Measurements from ENCODE around the gene SIPA1L3.
A peak's percentile ranks its signal among the peaks of the same experiment; 100 is the strongest.
"Not testable (repeated sequence)": the region's sequence is repeated elsewhere in the genome, so short reads cannot be mapped to it uniquely, and the experiment has no call there.

The SIPA1L3 gene

GRCh38 chr19:37906869-37907734 is at the start of gene SIPA1L3:
Gene SIPA1L3, plus strand, starts transcription at chr19:37907208. Its CDS starts 174,358 bp downstream, at chr19:38081566.
- peak; percentile 73 to 97 (median 92) for DNase-seq

- no peak for DNase-seq
These were observed 42.5 kb upstream of the SIPA1L3 start for GRCh38 chr19:37864501-37864900.

GRCh38 chr19:37865930-37866329 is 41.1 kb upstream of the SIPA1L3 start:
- not testable (repeated sequence) for DNase-seq

- no peak for DNase-seq
These were observed 39.2 kb upstream of the SIPA1L3 start for GRCh38 chr19:37867831-37868230.

- DNase-seq, result no peak
These were observed 37.2 kb upstream of the SIPA1L3 start for GRCh38 chr19:37869766-37870340.

- DNase-seq, result no peak
These were observed 34.6 kb upstream of the SIPA1L3 start for GRCh38 chr19:37872383-37872782.

- DNase-seq, result no peak
These were observed 32.2 kb upstream of the SIPA1L3 start for GRCh38 chr19:37874784-37875183.

GRCh38 chr19:37876032-37876431 is 31.0 kb upstream of the SIPA1L3 start:
- no peak for DNase-seq

GRCh38 chr19:37877147-37877546 is 29.9 kb upstream of the SIPA1L3 start:
- no peak for DNase-seq

GRCh38 chr19:37885392-37885791 is 21.6 kb upstream of the SIPA1L3 start:
- no peak for DNase-seq

GRCh38 chr19:37886571-37886970 is 20.4 kb upstream of the SIPA1L3 start:
- DNase-seq, result no peak

GRCh38 chr19:37893845-37894575 is 13.0 kb upstream of the SIPA1L3 start:
- no peak for DNase-seq

GRCh38 chr19:37896180-37896579 is 10.8 kb upstream of the SIPA1L3 start:
- DNase-seq, result no peak

GRCh38 chr19:37899453-37899852 is 7.6 kb upstream of the SIPA1L3 start:
- no peak for DNase-seq

- DNase-seq, result no peak
These were observed 7.0 kb upstream of the SIPA1L3 start for GRCh38 chr19:37899966-37900365.

- DNase-seq, result peak in 54 of 56 donors; percentile 11 to 87 (median 51)
These were observed 4.3 kb upstream of the SIPA1L3 start for GRCh38 chr19:37902668-37903067.

GRCh38 chr19:37903096-37903495 is 3.9 kb upstream of the SIPA1L3 start:
- no peak for DNase-seq

GRCh38 chr19:37905946-37906868 is 801 bp upstream of the SIPA1L3 start, which contains the start of gene WDR87:
Gene WDR87, minus strand, starts transcription at chr19:37906594. Its CDS starts 8,355 bp downstream, at chr19:37898239.
- DNase-seq, result peak in 26 of 56 donors; percentile 7 to 60 (median 30)

- no peak for DNase-seq
These were observed 887 bp downstream of the SIPA1L3 start for GRCh38 chr19:37907735-37908455.

- no peak for DNase-seq
These were observed 2.7 kb downstream of the SIPA1L3 start for GRCh38 chr19:37909661-37910199.

Data from nucleus accumbens (tissue), 56 donors.